NCI-H128 (cell line): ENCODE data around the gene KRTAP10-6.
"Not testable (repeated sequence)": the region's sequence is repeated elsewhere in the genome, so short reads cannot be mapped to it uniquely, and the experiment has no call there.

Source experiments
- DNase-seq: peaks from one replicate; lab custom pipeline; 2025; ENCODE audit not compliant: unreplicated experiment; lab: John Stamatoyannopoulos, UW

KRTAP10-6 gene

DNA sequence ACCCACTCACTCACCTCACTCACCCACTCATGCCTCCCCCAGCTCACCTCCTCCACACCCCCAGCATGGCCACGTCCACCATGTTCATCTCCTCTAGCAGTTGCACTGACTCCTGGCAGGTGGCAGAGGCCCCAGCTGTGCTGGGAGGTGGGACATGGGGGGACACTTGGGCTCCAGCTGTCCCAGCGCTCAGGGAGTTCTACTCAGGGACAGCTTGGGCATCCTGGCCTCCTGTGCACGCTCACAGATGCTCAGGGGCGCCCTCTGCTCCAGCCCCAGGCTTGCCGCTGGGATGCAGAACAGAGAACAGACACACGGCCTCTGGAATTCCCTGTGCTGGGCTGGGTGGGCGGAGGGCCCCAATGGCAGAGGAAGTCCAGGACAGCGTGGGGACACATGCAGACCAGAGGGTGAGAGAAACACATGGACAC is 24.8 kb upstream of the KRTAP10-6 start:
- DNase-seq, result no peak

GRCh38 chr21:44616591-44616926 is 24.3 kb upstream of the KRTAP10-6 start:
- DNase-seq, result no peak

- no peak for DNase-seq
Measured at GRCh38 chr21:44615911-44616590, 23.7 kb upstream of the KRTAP10-6 start.

DNA sequence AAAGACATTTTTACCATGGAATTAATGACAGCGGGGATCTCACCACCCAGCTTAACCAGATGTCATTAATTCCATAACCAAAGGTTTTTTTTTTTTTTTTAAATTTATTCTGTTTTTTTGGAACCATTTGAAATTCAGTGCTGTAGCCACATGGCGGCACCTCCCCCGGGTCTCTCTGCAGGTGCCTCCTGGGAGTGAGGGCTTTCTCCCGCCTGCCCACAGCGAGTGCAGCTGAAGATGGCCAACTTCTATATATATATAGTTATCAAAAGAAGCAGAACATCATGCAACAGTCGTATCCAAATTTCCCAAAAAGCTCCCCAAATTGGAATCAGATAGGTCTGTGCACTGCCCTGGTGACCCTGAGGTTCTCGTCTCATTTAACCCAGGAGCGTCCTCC is 23.2 kb upstream of the KRTAP10-6 start:
- no peak for DNase-seq

GRCh38 chr21:44614961-44615391 is 22.7 kb upstream of the KRTAP10-6 start:
- no peak for DNase-seq

DNA sequence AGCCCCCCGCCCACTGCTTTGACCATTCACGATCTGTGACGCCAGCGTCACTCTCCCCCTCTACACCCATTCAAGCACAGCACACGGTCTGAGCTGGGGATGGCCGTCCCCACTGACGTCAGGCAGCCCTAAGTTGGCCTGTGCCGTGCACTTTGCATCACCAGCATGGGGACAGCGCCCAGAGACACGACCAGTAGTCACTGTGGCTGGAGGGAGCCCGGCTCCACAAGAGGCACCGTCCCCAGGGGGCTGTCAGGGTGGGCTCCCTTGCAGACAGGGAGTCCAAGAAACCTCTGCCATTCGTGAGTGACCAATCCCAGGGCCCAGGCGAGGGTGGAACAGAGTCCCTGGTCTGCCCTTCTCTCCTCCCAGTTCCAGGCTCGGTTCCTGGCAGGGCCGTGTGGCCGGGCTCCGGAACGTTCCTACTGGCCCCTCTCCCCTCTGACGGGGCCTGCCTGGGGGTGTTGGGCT is 21.9 kb upstream of the KRTAP10-6 start:
- no peak for DNase-seq

GRCh38 chr21:44613386-44614155 is 21.3 kb upstream of the KRTAP10-6 start:
- no peak for DNase-seq

DNA sequence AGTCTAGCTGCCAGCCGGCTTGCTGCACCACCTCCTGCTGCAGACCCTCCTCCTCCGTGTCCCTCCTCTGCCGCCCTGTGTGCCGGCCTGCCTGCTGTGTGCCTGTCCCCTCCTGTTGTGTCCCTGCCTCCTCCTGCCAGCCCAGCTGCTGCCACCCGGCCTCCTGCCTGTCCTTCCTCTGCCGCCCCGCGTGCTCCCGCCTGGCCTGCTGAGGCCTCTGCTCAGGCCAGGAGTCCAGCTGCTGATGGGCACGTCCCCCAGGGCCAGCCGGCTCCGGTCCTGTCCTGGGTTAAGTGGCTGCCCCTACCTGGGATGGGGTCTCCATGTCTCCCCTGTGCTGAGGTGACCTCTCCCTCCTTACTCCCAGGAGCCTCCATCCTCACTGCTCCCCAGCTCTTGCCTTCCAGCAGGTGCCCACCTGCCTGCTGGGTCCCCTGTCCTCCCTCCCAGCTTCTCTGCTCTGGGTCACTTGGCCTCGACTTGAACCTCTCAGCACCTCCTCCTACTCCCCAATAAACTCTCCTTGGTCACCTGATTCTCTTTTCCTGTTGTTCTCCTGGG is 20.4 kb upstream of the KRTAP10-6 start:
- DNase-seq, result no peak

- DNase-seq, result no peak
Measured at GRCh38 chr21:44612029-44612486, 19.8 kb upstream of the KRTAP10-6 start, which contains the start of gene KRTAP10-8. Gene KRTAP10-8, plus strand, starts transcription at chr21:44612079. Its CDS starts 22 bp downstream, at chr21:44612101.

GRCh38 chr21:44611551-44611950 is 19.2 kb upstream of the KRTAP10-6 start:
- no peak for DNase-seq

DNA sequence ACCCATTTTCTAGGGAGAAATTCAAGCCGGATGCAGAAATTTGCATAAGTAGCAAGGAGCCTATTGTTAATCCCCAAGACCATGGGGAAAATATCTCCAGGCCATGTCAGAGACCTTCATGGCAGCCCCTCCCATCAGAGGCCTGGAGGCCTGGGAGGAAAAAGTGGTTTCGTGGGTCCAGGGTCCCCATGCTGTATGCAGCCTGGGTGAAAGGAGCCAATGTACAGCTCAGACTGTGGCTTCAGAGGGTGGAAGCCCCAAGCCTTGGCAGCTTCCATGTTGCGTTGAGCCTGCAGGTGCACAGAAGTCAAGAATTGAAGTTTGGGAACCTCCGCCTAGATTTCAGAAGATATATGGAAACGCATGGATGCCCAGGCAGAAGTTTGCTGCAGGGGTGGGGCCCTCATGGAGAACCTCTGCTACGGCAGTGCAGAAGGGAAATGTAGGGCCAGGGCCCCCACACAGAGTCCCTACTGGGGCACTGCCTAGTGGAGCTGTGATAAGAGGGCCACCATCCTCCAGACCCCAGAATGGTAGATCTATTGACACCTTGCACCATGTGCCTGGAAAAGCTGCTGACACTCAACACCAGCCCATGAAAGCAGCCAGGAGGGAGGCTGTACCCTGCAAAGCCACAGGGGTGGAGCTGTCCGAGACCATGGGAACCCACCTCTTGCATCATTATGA is 18.0 kb upstream of the KRTAP10-6 start:
- not testable (repeated sequence) for DNase-seq

DNA sequence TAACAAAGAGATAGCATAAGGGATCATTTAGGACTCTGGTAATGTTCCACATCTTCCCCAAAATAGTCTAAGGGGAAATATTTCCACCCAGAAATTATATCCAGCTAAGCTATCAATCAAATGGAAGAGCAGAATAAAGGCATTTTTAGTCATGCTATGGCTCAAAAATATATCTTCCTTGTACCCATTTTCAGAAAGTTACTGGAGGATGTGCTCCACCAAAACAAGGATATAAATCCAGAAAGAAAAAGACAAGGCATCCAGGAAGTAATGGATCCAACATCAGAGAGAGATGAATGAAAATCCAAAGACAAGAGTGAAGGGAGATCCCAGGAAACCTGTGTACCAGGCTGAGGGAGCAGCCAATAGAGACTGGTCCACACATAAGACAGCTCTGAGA is 16.9 kb upstream of the KRTAP10-6 start:
- DNase-seq, result no peak

DNA sequence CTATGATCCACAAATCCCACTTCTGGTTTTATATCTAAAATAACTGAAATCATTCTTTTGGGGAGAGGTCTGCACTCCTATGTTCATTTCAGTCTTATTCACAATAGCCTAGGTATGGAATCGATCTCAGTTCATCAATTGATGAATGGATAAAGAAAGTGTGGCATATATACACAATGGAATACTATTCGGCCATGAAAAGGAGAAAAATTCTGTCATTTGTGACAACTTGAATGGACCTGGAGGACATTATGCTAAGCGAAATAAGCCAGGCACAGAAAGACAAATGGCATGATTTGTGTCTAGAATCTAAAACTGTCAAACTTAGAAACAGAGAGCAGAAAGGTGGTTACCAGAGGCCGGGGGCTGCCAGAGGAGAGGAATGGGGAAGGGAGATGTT is 14.2 kb upstream of the KRTAP10-6 start:
- no peak for DNase-seq

DNA sequence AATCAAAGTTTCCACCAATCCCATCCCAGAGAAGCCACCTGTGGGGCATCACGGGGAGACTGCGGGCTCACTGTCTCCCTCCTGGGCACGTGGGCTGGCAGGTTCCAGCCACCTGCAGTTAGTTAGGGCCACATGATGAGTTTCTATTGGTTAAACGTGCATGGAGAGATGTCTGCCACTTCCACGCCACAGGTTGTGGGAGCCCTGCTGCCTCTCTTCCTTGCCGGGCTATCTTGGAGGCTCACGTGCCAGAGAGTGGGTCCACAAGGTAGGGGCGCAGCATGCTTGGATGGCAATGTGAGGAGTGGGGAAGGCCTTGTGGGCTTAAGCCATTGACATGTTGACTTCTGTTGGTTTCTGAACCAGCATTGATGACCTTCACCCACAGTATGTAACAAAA is 11.6 kb upstream of the KRTAP10-6 start:
- DNase-seq, result no peak

- no peak for DNase-seq
Measured at GRCh38 chr21:44603109-44603875, 11.0 kb upstream of the KRTAP10-6 start.

GRCh38 chr21:44602463-44602850 is 10.2 kb upstream of the KRTAP10-6 start:
- no peak for DNase-seq

DNA sequence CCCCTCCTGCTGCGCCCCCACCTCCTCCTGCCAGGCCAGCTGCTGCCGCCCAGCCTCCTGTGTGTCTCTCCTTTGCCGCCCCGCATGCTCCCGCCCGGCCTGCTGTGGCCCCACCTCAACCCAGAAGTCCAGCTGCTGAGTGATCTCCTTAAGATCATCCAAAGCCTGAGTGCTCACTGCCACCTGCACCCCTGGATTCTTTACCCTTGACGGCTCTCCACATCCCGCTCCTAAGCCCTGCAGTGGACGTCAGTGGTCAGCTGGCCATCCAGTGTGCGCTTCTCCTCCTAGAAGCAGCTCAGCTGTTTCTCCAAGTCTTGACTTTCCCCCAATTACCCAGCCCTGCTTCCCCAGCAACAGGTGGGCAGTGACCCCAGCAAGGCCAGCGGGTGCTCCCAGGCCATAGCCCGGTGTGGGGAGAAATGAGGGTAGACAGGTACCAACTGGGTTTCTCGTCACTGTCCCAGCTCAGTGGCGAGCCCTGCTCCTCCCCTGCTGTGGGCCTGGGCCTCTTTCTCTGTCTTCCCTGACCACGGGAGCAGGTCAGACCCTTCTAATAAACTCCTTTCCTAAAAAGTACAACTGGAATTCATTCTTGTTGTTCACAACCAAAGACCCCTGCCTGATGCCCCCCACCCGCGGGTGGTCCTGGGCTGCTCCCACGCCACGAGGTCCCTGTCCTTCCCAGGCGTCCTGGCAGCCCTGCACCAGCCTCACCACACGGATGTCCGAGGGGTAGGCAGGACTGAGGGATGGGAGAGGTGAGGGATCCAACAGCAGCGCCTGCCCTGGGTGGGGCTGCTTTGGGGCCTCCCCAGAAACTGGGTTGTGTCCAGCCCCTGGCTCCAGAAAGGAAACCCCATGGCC is 9.5 kb upstream of the KRTAP10-6 start:
- no peak for DNase-seq

GRCh38 chr21:44601091-44601490 is 8.8 kb upstream of the KRTAP10-6 start:
- not testable (repeated sequence) for DNase-seq

GRCh38 chr21:44600118-44600978 is 8.0 kb upstream of the KRTAP10-6 start, which contains the start of gene KRTAP10-7:
Gene KRTAP10-7, plus strand, starts transcription at chr21:44600597. Its CDS starts 25 bp downstream, at chr21:44600622.
- DNase-seq, result not testable (repeated sequence)
